ENCODE data around the gene NME9. TPM values are rescaled to one million over a fixed set of nuclear protein-coding genes. Genes with fewer than 3 reads are reported as not detected.
A peak's percentile ranks its signal among the peaks of the same experiment; 100 is the strongest.

Gene NME9
- total RNA-seq, 1 experiment from 2014 or later = not detected

DNA sequence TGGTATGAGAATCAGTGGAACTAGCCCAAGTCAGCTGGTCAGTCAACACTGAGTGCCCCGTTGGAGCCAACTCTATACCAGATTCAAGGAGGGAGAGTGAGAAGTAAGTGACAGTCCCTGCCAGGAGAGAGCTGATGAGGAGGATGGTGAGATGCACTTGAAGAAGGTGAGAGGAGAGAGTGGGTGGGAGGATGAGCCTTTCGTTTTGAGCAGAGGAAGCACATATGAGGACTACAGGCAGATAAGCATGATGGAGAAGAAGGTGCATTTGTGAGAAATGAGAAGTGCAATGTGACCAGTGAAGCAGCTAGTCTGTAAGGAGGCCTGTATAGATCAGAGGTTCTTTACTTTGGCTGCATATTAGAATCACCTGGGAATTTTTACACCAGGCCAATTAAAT is 40.4 kb downstream of the NME9 start:
- H3K4me3 Mint-ChIP-seq (ENCODE audit: unreplicated experiment) = no peak overlapping the region
- no peaks in the 10 kb centered on the region for H3K4me1 Mint-ChIP-seq (ENCODE audit: low read depth, unreplicated experiment)
- Histone ChIP-seq H3K9me3 (no peaks in the 10 kb centered on the region), H3K4me3 (ENCODE audit: low read depth, low read length) (no peak overlapping the region), H3K27me3 (replicated peaks; ENCODE audit: control insufficient read depth, insufficient read depth, low read length) (no peaks in the 10 kb centered on the region), H3K4me1 (no peaks in the 10 kb centered on the region), H3K36me3 (ENCODE audit: control insufficient read depth, insufficient read depth, low read length) (no peaks in the 10 kb centered on the region; the same call in 1 of the 2 replicates)
- ChIA-PET CTCF (no interaction called here), POLR2A (no interaction called here)
- no TSS peak for BruUV-seq (replicated peaks)
- DNase-seq = no peak
- intact Hi-C loops (cut with micrococcal nuclease; ENCODE audit: unreplicated experiment) = no loop called here
- no peak overlapping the region for H3K27ac Mint-ChIP-seq (ENCODE audit: unreplicated experiment)
- peaks cover 23% of the 10 kb centered on the region for H3K36me3 Mint-ChIP-seq (ENCODE audit: insufficient read depth, unreplicated experiment)
- H3K9me3 Mint-ChIP-seq (ENCODE audit: unreplicated experiment) = no peaks in the 10 kb centered on the region
- TF ChIP-seq, protein P1, sequence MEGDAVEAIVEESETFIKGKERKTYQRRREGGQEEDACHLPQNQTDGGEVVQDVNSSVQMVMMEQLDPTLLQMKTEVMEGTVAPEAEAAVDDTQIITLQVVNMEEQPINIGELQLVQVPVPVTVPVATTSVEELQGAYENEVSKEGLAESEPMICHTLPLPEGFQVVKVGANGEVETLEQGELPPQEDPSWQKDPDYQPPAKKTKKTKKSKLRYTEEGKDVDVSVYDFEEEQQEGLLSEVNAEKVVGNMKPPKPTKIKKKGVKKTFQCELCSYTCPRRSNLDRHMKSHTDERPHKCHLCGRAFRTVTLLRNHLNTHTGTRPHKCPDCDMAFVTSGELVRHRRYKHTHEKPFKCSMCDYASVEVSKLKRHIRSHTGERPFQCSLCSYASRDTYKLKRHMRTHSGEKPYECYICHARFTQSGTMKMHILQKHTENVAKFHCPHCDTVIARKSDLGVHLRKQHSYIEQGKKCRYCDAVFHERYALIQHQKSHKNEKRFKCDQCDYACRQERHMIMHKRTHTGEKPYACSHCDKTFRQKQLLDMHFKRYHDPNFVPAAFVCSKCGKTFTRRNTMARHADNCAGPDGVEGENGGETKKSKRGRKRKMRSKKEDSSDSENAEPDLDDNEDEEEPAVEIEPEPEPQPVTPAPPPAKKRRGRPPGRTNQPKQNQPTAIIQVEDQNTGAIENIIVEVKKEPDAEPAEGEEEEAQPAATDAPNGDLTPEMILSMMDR (IDR thresholded peaks at IDR 0.05; ENCODE audit: insufficient read depth in 1 of 2, low read depth in 1 of 2, low read length in 1 of 2, severe bottlenecking in 1 of 2, unreplicated experiment in 1 of 2) = no peak
- no peaks in the 10 kb centered on the region for H3K27me3 Mint-ChIP-seq (ENCODE audit: insufficient read depth, unreplicated experiment)

- H3K27me3 ChIP-seq (replicated peaks; ENCODE audit: control insufficient read depth, insufficient read depth, low read length) = no peaks in the 10 kb centered on the region
- POLR2A ChIA-PET = no interaction called here
- no TSS peak for BruUV-seq (replicated peaks)
Observed at GRCh38 chr3:138284957-138285477, 44.6 kb downstream of the NME9 start.

DNA sequence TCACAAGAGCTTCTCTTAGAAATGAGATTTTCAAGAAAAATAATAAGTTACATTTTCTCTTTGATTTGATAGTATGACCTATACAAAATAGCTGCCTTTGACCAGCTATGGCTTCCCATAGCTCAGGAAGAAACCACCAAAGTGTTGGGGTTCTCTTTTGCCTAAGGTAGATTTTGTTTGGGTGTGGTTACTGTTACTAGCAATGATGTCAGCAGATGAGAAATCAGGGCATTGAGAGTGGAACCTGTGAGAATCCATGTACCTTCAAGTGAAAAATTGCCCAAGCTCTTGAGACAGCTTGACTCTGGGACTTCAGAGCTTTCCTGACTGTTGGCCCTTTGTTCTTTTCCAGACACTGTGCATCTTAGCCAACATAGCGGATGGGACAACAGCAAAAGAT is 45.6 kb downstream of the NME9 start:
- Mint-ChIP-seq H3K27ac (ENCODE audit: unreplicated experiment) (no peak overlapping the region), H3K27me3 (ENCODE audit: insufficient read depth, unreplicated experiment) (no peaks in the 10 kb centered on the region), H3K36me3 (ENCODE audit: insufficient read depth, unreplicated experiment) (peaks cover 21% of the 10 kb centered on the region), H3K4me3 (ENCODE audit: unreplicated experiment) (no peak overlapping the region), H3K4me1 (ENCODE audit: low read depth, unreplicated experiment) (peaks cover 5% of the 10 kb centered on the region), H3K9me3 (ENCODE audit: unreplicated experiment) (no peaks in the 10 kb centered on the region)
- POLR2A ChIA-PET = no interaction called here
- Histone ChIP-seq H3K36me3 (ENCODE audit: control insufficient read depth, insufficient read depth, low read length) (no peaks in the 10 kb centered on the region; the same call in 1 of the 2 replicates), H3K9me3 (no peaks in the 10 kb centered on the region), H3K4me3 (ENCODE audit: low read depth, low read length) (no peak overlapping the region), H3K27me3 (replicated peaks; ENCODE audit: control insufficient read depth, insufficient read depth, low read length) (no peaks in the 10 kb centered on the region), H3K4me1 (no peaks in the 10 kb centered on the region)
- TF ChIP-seq, protein P1 (IDR thresholded peaks at IDR 0.05; ENCODE audit: insufficient read depth in 1 of 2, low read depth in 1 of 2, low read length in 1 of 2, severe bottlenecking in 1 of 2, unreplicated experiment in 1 of 2) = no peak
- BruUV-seq (replicated peaks) = no TSS peak
- no peak for DNase-seq
- intact Hi-C loops (cut with micrococcal nuclease; ENCODE audit: unreplicated experiment) = no loop called here
- CTCF ChIA-PET = no interaction called here

More at GRCh38 chr3:138284957-138285477, 44.6 kb downstream of the NME9 start:
- intact Hi-C loops (cut with micrococcal nuclease; ENCODE audit: unreplicated experiment) = no loop called here
- peaks cover 28% of the 10 kb centered on the region for H3K36me3 Mint-ChIP-seq (ENCODE audit: insufficient read depth, unreplicated experiment)
- no peaks in the 10 kb centered on the region for H3K27me3 Mint-ChIP-seq (ENCODE audit: insufficient read depth, unreplicated experiment)
- H3K9me3 ChIP-seq = no peaks in the 10 kb centered on the region
- CTCF ChIA-PET = interaction anchor here (0.6 kb wide), 1 partner anchor 91 kb away, joined by 3 read pairs; no protein-coding TSS in a partner anchor
- no peak overlapping the region for H3K27ac Mint-ChIP-seq (ENCODE audit: unreplicated experiment)
- no peak overlapping the region for H3K4me3 ChIP-seq (ENCODE audit: low read depth, low read length)
- no peaks in the 10 kb centered on the region; the same call in 1 of the 2 replicates for H3K36me3 ChIP-seq (ENCODE audit: control insufficient read depth, insufficient read depth, low read length)
- H3K4me3 Mint-ChIP-seq (ENCODE audit: unreplicated experiment) = no peak overlapping the region
- H3K9me3 Mint-ChIP-seq (ENCODE audit: unreplicated experiment) = no peaks in the 10 kb centered on the region
- DNase-seq = no peak
- TF ChIP-seq, protein P1 (IDR thresholded peaks at IDR 0.05; ENCODE audit: insufficient read depth in 1 of 2, low read depth in 1 of 2, low read length in 1 of 2, severe bottlenecking in 1 of 2, unreplicated experiment in 1 of 2) = peak in 1 of 2 experiments; percentile 6
- H3K4me1 ChIP-seq = no peaks in the 10 kb centered on the region
- H3K4me1 Mint-ChIP-seq (ENCODE audit: low read depth, unreplicated experiment) = peaks cover 5% of the 10 kb centered on the region
